K562 (cell line): ENCODE measurements around the gene LBHD1. TPM values are rescaled to one million over a fixed set of nuclear protein-coding genes. Genes with fewer than 3 reads are reported as not detected.
A peak's percentile ranks its signal among the peaks of the same experiment; 100 is the strongest.

Experiments used
- CBFB ChIP-seq: sonication (generic); formaldehyde crosslinking; IDR thresholded peaks from 2 replicates; pipeline ENCODE4 v1.4.0; 2020; ENCODE audit warnings: mild to moderate bottlenecking, missing genetic modification reagents
- CBX3 ChIP-seq, 2 experiments: IDR thresholded peaks; 1 replicate in 1 of 2; 2 replicates in 1 of 2; pipeline ENCODE4 v1.6.1; 2012; ENCODE audit warnings: inconsistent platforms in 2 of 2, low read length in 2 of 2, borderline replicate concordance in 1 of 2, control low read depth in 1 of 2
- CEBPG ChIP-seq, 3 experiments: fragments of 200-800 bp in 1 of 3; sonication (Bioruptor generic) in 1 of 3; sonication (generic) in 1 of 3; formaldehyde crosslinking in 1 of 3; IDR thresholded peaks in 2 of 3; conservative IDR thresholded peaks in 1 of 3; 2 replicates each; pipeline versions ENCODE4 v1.6.1 to v1.8.0; 2016 to 2022; ENCODE audit warnings: missing compliant biosample characterization in 2 of 3, missing genetic modification characterization in 2 of 3, mild to moderate bottlenecking in 1 of 3, missing genetic modification reagents in 1 of 3
- DPF2 ChIP-seq: fragments of 450-650 bp; IDR thresholded peaks from 2 replicates; pipeline ENCODE4 v1.6.1; 2016
- ELF1 ChIP-seq: fragments of 200-800 bp; sonication (Bioruptor generic); IDR thresholded peaks from 2 replicates; pipeline ENCODE4 v1.6.1; 2016; ENCODE audit warnings: missing genetic modification characterization, missing compliant biosample characterization
- ETV1 ChIP-seq: fragments of 450-650 bp; conservative IDR thresholded peaks from 2 replicates; pipeline ENCODE4 v1.6.1; 2016; ENCODE audit warnings: missing genetic modification characterization, control low read depth, low read depth, missing compliant biosample characterization
- ILF3 ChIP-seq: fragments of 450-650 bp; IDR thresholded peaks from 2 replicates; pipeline ENCODE4 v1.6.1; 2018; ENCODE audit warnings: antibody characterized with exemption, mild to moderate bottlenecking, moderate library complexity, borderline replicate concordance
- KAT2B ChIP-seq: IDR thresholded peaks from one replicate; pipeline ENCODE4 v1.6.1; 2012; ENCODE audit warnings: low read depth, mild to moderate bottlenecking, control low read depth, inconsistent platforms, low read length, moderate library complexity
- MBD2 ChIP-seq: sonication (generic); IDR thresholded peaks from 2 replicates; pipeline ENCODE4 v1.6.1; 2016; ENCODE audit warnings: low read depth, borderline replicate concordance
- MIER1 ChIP-seq: fragments of 450-650 bp; IDR thresholded peaks from 2 replicates; pipeline ENCODE4 v1.6.1; 2016; ENCODE audit warnings: antibody characterized with exemption, mild to moderate bottlenecking, low read depth
- NFE2 ChIP-seq: IDR thresholded peaks from 2 replicates; pipeline ENCODE4 v1.6.1; 2014; ENCODE audit warnings: antibody characterized with exemption, low read depth
- NR2C1 ChIP-seq, 2 experiments: fragments of 450-650 bp; IDR thresholded peaks; 2 replicates each; pipeline ENCODE4 v1.6.1; 2017; ENCODE audit warnings: mild to moderate bottlenecking in 2 of 2, antibody characterized with exemption in 1 of 2, inconsistent platforms in 1 of 2, missing compliant biosample characterization in 1 of 2, missing genetic modification characterization in 1 of 2
- PRDM10 ChIP-seq: fragments of 450-650 bp; IDR thresholded peaks from 2 replicates; pipeline ENCODE4 v1.6.1; 2018; ENCODE audit not compliant: partially characterized antibody
- PTBP1 ChIP-seq: fragments of 200-400 bp; formaldehyde crosslinking; IDR thresholded peaks from 2 replicates; pipeline ENCODE4 v1.6.1; 2017; ENCODE audit warnings: low read depth, low read length
- RCOR1 ChIP-seq, 2 experiments: IDR thresholded peaks; 2 replicates each; pipeline ENCODE4 v1.6.1; 2012; ENCODE audit warnings: low read depth in 2 of 2, low read length in 2 of 2, borderline replicate concordance in 1 of 2, improper control_type of control experiment in 1 of 2
- SNIP1 ChIP-seq: fragments of 450-650 bp; IDR thresholded peaks from 2 replicates; pipeline ENCODE4 v1.7.1; 2017; ENCODE audit warnings: low read depth, mild to moderate bottlenecking
- ZFX ChIP-seq: sonication (generic); formaldehyde crosslinking; IDR thresholded peaks from 2 replicates; pipeline ENCODE4 v1.8.0; 2022; ENCODE audit warnings: mild to moderate bottlenecking, missing genetic modification reagents, moderate library complexity
- ZNF143 ChIP-seq: sonication (generic); formaldehyde crosslinking; IDR thresholded peaks from 2 replicates; pipeline ENCODE4 v1.9.0; 2022; ENCODE audit warnings: mild to moderate bottlenecking, missing genetic modification reagents
- ZNF184 ChIP-seq: sonication (generic); formaldehyde crosslinking; IDR thresholded peaks from 2 replicates; pipeline ENCODE4 v1.5.0; 2020; ENCODE audit warnings: missing genetic modification reagents
- ZNF316 ChIP-seq: fragments of 450-650 bp; IDR thresholded peaks from 2 replicates; pipeline ENCODE4 v1.6.1; 2016
- ZNF639 ChIP-seq, 2 experiments: fragments of 200-800 bp in 1 of 2; sonication (Bioruptor generic) in 1 of 2; sonication (generic) in 1 of 2; formaldehyde crosslinking in 1 of 2; IDR thresholded peaks in 1 of 2; conservative IDR thresholded peaks in 1 of 2; 2 replicates each; pipeline versions ENCODE4 v1.5.0 to v1.6.1; 2016 to 2020; ENCODE audit warnings: missing compliant biosample characterization in 1 of 2, missing genetic modification characterization in 1 of 2, missing genetic modification reagents in 1 of 2
- ZNF696 ChIP-seq: fragments of 250-450 bp; sonication (Bioruptor Pico); conservative IDR thresholded peaks from 2 replicates; pipeline ENCODE4 v1.4.0; 2020; ENCODE audit warnings: mild to moderate bottlenecking, moderate library complexity
- polyA plus RNA-seq, 8 experiments: library from polyadenylated mRNA; depleted of rRNA in 4 of 8; stranded (reverse) in 5 of 8; unstranded in 3 of 8; fragments of >200 nt; fragmentation: Nextera tagmentation in 2 of 8; fragmentation: Illumina TruSeq in 1 of 8; extraction: Ambion mirVana in 2 of 8; extraction: Trizol in 1 of 8; gene quantifications; 2 replicates each; pipeline versions ENCODE4 v1.2.1 to v1.2.3, GENCODE V29; 2011 to 2014; ENCODE audit warnings: inconsistent platforms in 1 of 8, missing spikeins in 1 of 8
- total RNA-seq, 7 experiments: library from RNA; depleted of rRNA in 6 of 7; stranded (reverse); fragments of >200 nt in 6 of 7; fragmentation: Illumina TruSeq in 2 of 7; extraction: Trizol in 2 of 7; gene quantifications; 2 replicates each; pipeline versions ENCODE4 v1.2.1 to v1.2.3, GENCODE V29; 2011 to 2021; ENCODE audit warnings: low replicate concordance in 1 of 7
- TF ChIP-seq, protein P1 (sequence below): sonication (generic); formaldehyde crosslinking; IDR thresholded peaks from 2 replicates; pipeline ENCODE4 v1.4.0; 2020; ENCODE audit warnings: mild to moderate bottlenecking, missing genetic modification reagents

Gene LBHD1
- total and polyA plus RNA-seq, 9 of the 15 experiments (the other 6 are each of a cell fraction or from before 2014, with no cell fraction given), result 2.6 to 28.0 (median 12.5) TPM

DNA sequence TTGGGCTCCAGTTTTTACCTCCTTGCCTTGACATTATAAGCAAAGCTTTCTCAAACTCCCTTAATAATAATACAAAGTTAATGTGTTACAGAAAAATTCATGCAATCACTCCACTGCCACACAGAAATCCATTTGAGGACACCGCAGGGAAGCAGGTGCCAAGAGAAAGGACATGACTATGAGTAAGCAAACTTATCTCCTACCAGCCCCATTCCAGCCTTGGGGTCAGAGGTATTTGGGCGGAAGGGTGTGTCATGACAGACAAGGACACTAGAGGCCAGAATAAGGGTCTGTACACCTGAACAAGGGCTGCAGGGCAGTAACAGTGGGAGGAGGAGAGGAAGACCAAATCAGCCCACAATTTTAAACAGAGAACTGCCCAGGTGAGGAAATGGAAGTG lies 41.3 kb upstream of the LBHD1 start (continued):
- no peak for TF ChIP-seq ZFX
- no peak for TF ChIP-seq PTBP1
- TF ChIP-seq CBFB (CRISPR knock-in tag), result no peak
- no peak for TF ChIP-seq ZNF639 (CRISPR knock-in tag; conservative IDR thresholded peaks at IDR 0.05 in 1 of 2, IDR thresholded peaks at IDR 0.05 in 1 of 2)
- no peak for TF ChIP-seq PRDM10
- TF ChIP-seq, protein P1, sequence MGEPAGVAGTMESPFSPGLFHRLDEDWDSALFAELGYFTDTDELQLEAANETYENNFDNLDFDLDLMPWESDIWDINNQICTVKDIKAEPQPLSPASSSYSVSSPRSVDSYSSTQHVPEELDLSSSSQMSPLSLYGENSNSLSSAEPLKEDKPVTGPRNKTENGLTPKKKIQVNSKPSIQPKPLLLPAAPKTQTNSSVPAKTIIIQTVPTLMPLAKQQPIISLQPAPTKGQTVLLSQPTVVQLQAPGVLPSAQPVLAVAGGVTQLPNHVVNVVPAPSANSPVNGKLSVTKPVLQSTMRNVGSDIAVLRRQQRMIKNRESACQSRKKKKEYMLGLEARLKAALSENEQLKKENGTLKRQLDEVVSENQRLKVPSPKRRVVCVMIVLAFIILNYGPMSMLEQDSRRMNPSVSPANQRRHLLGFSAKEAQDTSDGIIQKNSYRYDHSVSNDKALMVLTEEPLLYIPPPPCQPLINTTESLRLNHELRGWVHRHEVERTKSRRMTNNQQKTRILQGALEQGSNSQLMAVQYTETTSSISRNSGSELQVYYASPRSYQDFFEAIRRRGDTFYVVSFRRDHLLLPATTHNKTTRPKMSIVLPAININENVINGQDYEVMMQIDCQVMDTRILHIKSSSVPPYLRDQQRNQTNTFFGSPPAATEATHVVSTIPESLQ (CRISPR knock-in tag), result no peak
- no peak for TF ChIP-seq ETV1 (tag)
- TF ChIP-seq RCOR1 (IDR thresholded peaks at IDR 0.05; ENCODE audit: borderline replicate concordance in 1 of 2, low read depth in 2 of 2, low read length in 2 of 2), result peak in 1 of 2 experiments; percentile 14; a peak in 1 of 4 replicates
- no peak for TF ChIP-seq ZNF184 (CRISPR knock-in tag)
- no peak for TF ChIP-seq CBX3 (IDR thresholded peaks at IDR 0.05; ENCODE audit: borderline replicate concordance in 1 of 2, low read length in 2 of 2)
- no peak for TF ChIP-seq KAT2B
- no peak for TF ChIP-seq ELF1 (tag)
- no peak for TF ChIP-seq MBD2
- no peak for TF ChIP-seq ILF3
- no peak for TF ChIP-seq SNIP1
- no peak for TF ChIP-seq ZNF143 (CRISPR knock-in tag)
- peak; percentile 66 for TF ChIP-seq NFE2
- TF ChIP-seq CEBPG (CRISPR knock-in tag; IDR thresholded peaks at IDR 0.05), result no peak
- TF ChIP-seq CEBPG (tag; conservative IDR thresholded peaks at IDR 0.05 in 1 of 2, IDR thresholded peaks at IDR 0.05 in 1 of 2), result no peak
- peak; percentile 74 for TF ChIP-seq NR2C1 (IDR thresholded peaks at IDR 0.05)
- peak; percentile 82 for TF ChIP-seq NR2C1 (tag; IDR thresholded peaks at IDR 0.05)
- TF ChIP-seq ZNF316, result 0 out of 2 replicates have a peak, but pooled peaks have one; percentile 23
- no peak for TF ChIP-seq MIER1
- TF ChIP-seq ZNF696 (CRISPR knock-in tag), result no peak
- no peak for TF ChIP-seq DPF2
